Endodermal cell (in vitro differentiated cells): ENCODE results near the gene RNF5. TPM values are rescaled to one million over a fixed set of nuclear protein-coding genes. Genes with fewer than 3 reads are reported as not detected.

Experiments used
- DNase-seq: peaks from one replicate; pipeline ENCODE4 v3.0.0-alpha.2; 2017
- H3K27ac ChIP-seq: 2 replicates; pipeline ENCODE4 v1.5.1; 2013; ENCODE audit warnings: mild to moderate bottlenecking, low read depth, low read length, moderate library complexity
- H3K27me3 ChIP-seq: 2 replicates; pipeline ENCODE4 v1.6.1; 2013; ENCODE audit warnings: mild to moderate bottlenecking, low read length, moderate library complexity; ENCODE audit not compliant: insufficient read depth, control insufficient read depth, poor library complexity, severe bottlenecking
- H3K36me3 ChIP-seq: 2 replicates; pipeline ENCODE4 v1.7.0; 2013; ENCODE audit warnings: mild to moderate bottlenecking, low read length, moderate library complexity; ENCODE audit not compliant: control insufficient read depth, insufficient read depth
- H3K4me1 ChIP-seq: one replicate; pipeline ENCODE4 v1.7.0; 2013; ENCODE audit warnings: low read length; ENCODE audit not compliant: control insufficient read depth, insufficient read depth
- H3K4me3 ChIP-seq: 2 replicates; pipeline ENCODE4 v1.5.1; 2013; ENCODE audit warnings: mild to moderate bottlenecking, low read length, moderate library complexity
- H3K9ac ChIP-seq: 2 replicates; pipeline ENCODE4 v1.6.1; 2013; ENCODE audit warnings: mild to moderate bottlenecking, low read length, moderate library complexity; ENCODE audit not compliant: poor library complexity, severe bottlenecking; ENCODE audit errors: extremely low read depth
- H3K9me3 ChIP-seq: 2 replicates; pipeline ENCODE4 v1.6.1; 2013; ENCODE audit warnings: mild to moderate bottlenecking, low read length, moderate library complexity; ENCODE audit not compliant: control insufficient read depth
- H3K27ac Mint-ChIP-seq: 2 replicates; pipeline ENCODE4 v1.8.0; 2020; ENCODE audit warnings: mixed read lengths
- H3K27me3 Mint-ChIP-seq: 2 replicates; pipeline ENCODE4 v1.8.0; 2021; ENCODE audit warnings: mild to moderate bottlenecking, mixed read lengths; ENCODE audit not compliant: insufficient read depth
- H3K36me3 Mint-ChIP-seq: 2 replicates; pipeline ENCODE4 v1.8.0; 2020; ENCODE audit warnings: low read depth, mixed read lengths
- H3K4me1 Mint-ChIP-seq: 2 replicates; pipeline ENCODE4 v1.8.0; 2020; ENCODE audit warnings: mixed read lengths
- H3K4me3 Mint-ChIP-seq: 2 replicates; pipeline ENCODE4 v1.8.0; 2020; ENCODE audit warnings: mild to moderate bottlenecking, moderate library complexity, mixed read lengths
- H3K9me3 Mint-ChIP-seq: 2 replicates; pipeline ENCODE4 v1.8.0; 2020; ENCODE audit warnings: mild to moderate bottlenecking, mixed read lengths
- WGBS, 2 experiments: methylation state at CpG; one replicate each; pipeline versions ENCODE4 v1.1.5 to v1.1.7; 2013; ENCODE audit warnings: missing lambda C conversion rate in 2 of 2, mixed read lengths in 1 of 2; ENCODE audit not compliant: insufficient coverage in 1 of 2, insufficient read length in 1 of 2; 5-methylcytosine and 5-hydroxymethylcytosine counted together
- total RNA-seq, 2 donors: library from RNA; stranded (reverse); fragmentation: NEBNext Ultra II Directional in 1 of 2; extraction: Animal tissue kit (Norgen Biotek cat#: 25700) in 1 of 2; gene quantifications; 2 replicates in 1 of 2; 3 replicates in 1 of 2; pipeline ENCODE4 v1.2.1, GENCODE V29; 2021
- TF ChIP-seq, protein P1 (sequence below): fragments of 200-600 bp; sonication (generic); conservative IDR thresholded peaks from 2 replicates; pipeline ENCODE4 v1.5.0; 2021; ENCODE audit warnings: antibody characterized with exemption, mild to moderate bottlenecking

The RNF5 gene
- total RNA-seq, 2 donors from 2014 or later, result 68.0 to 71.3 TPM

DNA sequence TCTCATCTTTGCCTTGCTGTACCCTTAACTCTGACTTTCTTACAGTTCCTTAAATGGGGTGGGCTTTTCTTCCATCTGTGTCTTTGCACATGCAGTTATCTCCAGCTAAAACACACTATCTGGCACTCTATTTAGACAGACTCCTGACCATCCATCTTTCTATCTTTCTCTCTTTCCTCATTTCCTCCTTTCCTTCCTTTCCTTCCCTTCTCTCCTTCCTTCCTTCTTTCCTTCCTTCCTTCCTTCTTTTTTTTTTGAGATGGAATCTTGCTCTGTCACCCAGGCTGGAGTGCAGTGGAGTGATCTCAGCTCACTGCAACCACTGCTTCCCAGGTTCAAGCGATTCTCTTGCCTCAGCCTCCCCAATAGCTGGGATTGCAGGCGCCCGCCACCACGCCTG lies 37.4 kb downstream of the RNF5 start:
- Histone ChIP-seq H3K4me1 (no peaks in the 10 kb centered on the region), H3K36me3 (no peaks in the 10 kb centered on the region), H3K27ac (no peak overlapping the region), H3K4me3 (no peak overlapping the region), H3K27me3 (peaks cover 13% of the 10 kb centered on the region), H3K9ac (no peak overlapping the region), H3K9me3 (no peaks in the 10 kb centered on the region)
- peaks cover 67% of the 10 kb centered on the region for H3K27me3 Mint-ChIP-seq
- no peak overlapping the region for H3K4me3 Mint-ChIP-seq
- H3K36me3 Mint-ChIP-seq, result no peaks in the 10 kb centered on the region
- no peak overlapping the region for H3K27ac Mint-ChIP-seq
- no peaks in the 10 kb centered on the region for H3K9me3 Mint-ChIP-seq
- H3K4me1 Mint-ChIP-seq, result no peaks in the 10 kb centered on the region
- TF ChIP-seq, protein P1, sequence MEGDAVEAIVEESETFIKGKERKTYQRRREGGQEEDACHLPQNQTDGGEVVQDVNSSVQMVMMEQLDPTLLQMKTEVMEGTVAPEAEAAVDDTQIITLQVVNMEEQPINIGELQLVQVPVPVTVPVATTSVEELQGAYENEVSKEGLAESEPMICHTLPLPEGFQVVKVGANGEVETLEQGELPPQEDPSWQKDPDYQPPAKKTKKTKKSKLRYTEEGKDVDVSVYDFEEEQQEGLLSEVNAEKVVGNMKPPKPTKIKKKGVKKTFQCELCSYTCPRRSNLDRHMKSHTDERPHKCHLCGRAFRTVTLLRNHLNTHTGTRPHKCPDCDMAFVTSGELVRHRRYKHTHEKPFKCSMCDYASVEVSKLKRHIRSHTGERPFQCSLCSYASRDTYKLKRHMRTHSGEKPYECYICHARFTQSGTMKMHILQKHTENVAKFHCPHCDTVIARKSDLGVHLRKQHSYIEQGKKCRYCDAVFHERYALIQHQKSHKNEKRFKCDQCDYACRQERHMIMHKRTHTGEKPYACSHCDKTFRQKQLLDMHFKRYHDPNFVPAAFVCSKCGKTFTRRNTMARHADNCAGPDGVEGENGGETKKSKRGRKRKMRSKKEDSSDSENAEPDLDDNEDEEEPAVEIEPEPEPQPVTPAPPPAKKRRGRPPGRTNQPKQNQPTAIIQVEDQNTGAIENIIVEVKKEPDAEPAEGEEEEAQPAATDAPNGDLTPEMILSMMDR, result no peak
- DNase-seq, result no peak
- WGBS, 2 experiments, result 96 to 100% methylated on average over 1 to 4 of the region's 4 CpGs

DNA sequence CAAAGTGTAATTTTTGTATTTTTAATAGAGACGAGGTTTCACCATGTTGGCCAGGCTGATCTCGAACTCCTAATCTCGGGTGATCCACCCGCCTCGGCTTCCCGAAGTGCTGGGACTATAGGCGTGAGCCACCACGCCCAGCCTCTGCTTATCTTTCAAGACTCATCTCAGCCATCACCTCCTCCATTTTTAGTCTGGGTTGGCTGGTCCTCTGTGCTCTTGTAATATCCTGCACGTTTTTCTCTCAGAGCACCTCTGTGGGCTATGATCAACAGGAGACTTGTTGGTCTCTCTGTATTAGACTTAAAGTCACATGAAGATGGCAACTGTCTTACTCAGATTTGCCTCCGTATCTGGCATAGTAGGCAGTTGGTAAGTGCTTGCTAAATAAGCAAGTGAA lies 38.1 kb downstream of the RNF5 start:
- Histone ChIP-seq H3K4me1 (no peaks in the 10 kb centered on the region), H3K9me3 (no peaks in the 10 kb centered on the region), H3K9ac (no peak overlapping the region), H3K36me3 (no peaks in the 10 kb centered on the region), H3K4me3 (no peak overlapping the region), H3K27ac (no peak overlapping the region), H3K27me3 (peaks cover 13% of the 10 kb centered on the region)
- H3K36me3 Mint-ChIP-seq, result no peaks in the 10 kb centered on the region
- TF ChIP-seq, protein P1, result no peak
- 88 to 92% methylated on average over 10 of the region's 10 CpGs for WGBS, 2 experiments
- H3K4me1 Mint-ChIP-seq, result no peaks in the 10 kb centered on the region
- no peaks in the 10 kb centered on the region for H3K9me3 Mint-ChIP-seq
- peaks cover 72% of the 10 kb centered on the region for H3K27me3 Mint-ChIP-seq
- H3K4me3 Mint-ChIP-seq, result no peak overlapping the region
- H3K27ac Mint-ChIP-seq, result no peak overlapping the region
- no peak for DNase-seq

DNA sequence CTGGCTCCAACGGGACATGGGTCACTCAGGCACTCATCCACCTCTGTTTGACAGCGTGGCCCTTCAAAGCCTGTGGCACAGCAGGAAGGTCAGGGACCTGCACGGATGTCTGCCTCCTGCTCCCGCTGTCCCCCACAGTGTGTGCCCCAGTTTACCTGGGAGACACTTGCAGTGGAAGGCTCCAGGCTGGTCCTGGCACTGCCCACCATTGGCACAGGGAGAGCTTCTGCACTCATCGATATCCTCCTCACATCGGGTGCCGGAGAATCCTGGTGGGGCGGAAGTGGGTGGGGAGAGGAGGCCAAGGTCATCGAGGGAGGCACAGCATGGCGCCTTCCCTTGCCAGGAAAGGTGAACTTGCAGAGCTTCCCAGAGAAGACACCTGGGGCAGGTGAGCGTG lies 38.8 kb downstream of the RNF5 start:
- Mint-ChIP-seq H3K27ac (no peak overlapping the region), H3K4me3 (no peak overlapping the region), H3K9me3 (no peaks in the 10 kb centered on the region), H3K4me1 (no peaks in the 10 kb centered on the region), H3K27me3 (peaks cover 77% of the 10 kb centered on the region), H3K36me3 (no peaks in the 10 kb centered on the region)
- Histone ChIP-seq H3K27ac (no peak overlapping the region), H3K4me1 (no peaks in the 10 kb centered on the region), H3K4me3 (no peak overlapping the region), H3K9me3 (no peaks in the 10 kb centered on the region), H3K9ac (no peak overlapping the region), H3K36me3 (no peaks in the 10 kb centered on the region), H3K27me3 (peaks cover 13% of the 10 kb centered on the region)
- DNase-seq, result no peak
- TF ChIP-seq, protein P1, result no peak
- 90 to 91% methylated on average over 6 to 11 of the region's 11 CpGs for WGBS, 2 experiments
